ENCODE measurements around the gene KLHL22.
"Not testable (repeated sequence)": the region's sequence is repeated elsewhere in the genome, so short reads cannot be mapped to it uniquely, and the experiment has no call there.

The KLHL22 gene

GRCh38 chr22:20420157-20420842 is 75.3 kb downstream of the KLHL22 start:
- DNase-seq (ENCODE audit: low read depth in 3 of 3) = no peak

- no peak for DNase-seq (ENCODE audit: low read depth in 3 of 3)
Measured at GRCh38 chr22:20419664-20419951, 76.0 kb downstream of the KLHL22 start.

- DNase-seq (ENCODE audit: low read depth in 3 of 3) = peak in 2 of 3 experiments; percentile 53 to 64
Measured at GRCh38 chr22:20418211-20418788, 77.3 kb downstream of the KLHL22 start.

- DNase-seq (ENCODE audit: low read depth in 3 of 3) = not testable (repeated sequence)
Measured at GRCh38 chr22:20415699-20416098, 79.9 kb downstream of the KLHL22 start.

- DNase-seq (ENCODE audit: low read depth in 3 of 3) = not testable (repeated sequence)
Measured at GRCh38 chr22:20415241-20415640, 80.4 kb downstream of the KLHL22 start.

GRCh38 chr22:20414450-20414849 is 81.1 kb downstream of the KLHL22 start:
- no peak for DNase-seq (ENCODE audit: low read depth in 3 of 3)

GRCh38 chr22:20414059-20414440 is 81.5 kb downstream of the KLHL22 start:
- no peak for DNase-seq (ENCODE audit: low read depth in 3 of 3)

- no peak for DNase-seq (ENCODE audit: low read depth in 3 of 3)
Measured at GRCh38 chr22:20413217-20414058, 82.2 kb downstream of the KLHL22 start.

GRCh38 chr22:20412474-20413216 is 83.0 kb downstream of the KLHL22 start:
- no peak for DNase-seq (ENCODE audit: low read depth in 3 of 3)

GRCh38 chr22:20409385-20409784 is 86.2 kb downstream of the KLHL22 start:
- not testable (repeated sequence) for DNase-seq (ENCODE audit: low read depth in 3 of 3)

- no peak for DNase-seq (ENCODE audit: low read depth in 3 of 3)
Measured at GRCh38 chr22:20408891-20409290, 86.7 kb downstream of the KLHL22 start.

GRCh38 chr22:20407829-20408228 is 87.8 kb downstream of the KLHL22 start:
- DNase-seq (ENCODE audit: low read depth in 3 of 3) = no peak

- no peak for DNase-seq (ENCODE audit: low read depth in 3 of 3)
Measured at GRCh38 chr22:20406686-20407408, 88.7 kb downstream of the KLHL22 start.

GRCh38 chr22:20405931-20406685 is 89.5 kb downstream of the KLHL22 start:
- DNase-seq (ENCODE audit: low read depth in 3 of 3) = no peak

GRCh38 chr22:20405291-20405930 is 90.2 kb downstream of the KLHL22 start:
- DNase-seq (ENCODE audit: low read depth in 3 of 3) = no peak

- no peak for DNase-seq (ENCODE audit: low read depth in 3 of 3)
Measured at GRCh38 chr22:20404881-20405280, 90.7 kb downstream of the KLHL22 start.

GRCh38 chr22:20403779-20404140 is 91.8 kb downstream of the KLHL22 start:
- DNase-seq (ENCODE audit: low read depth in 3 of 3) = no peak

- DNase-seq (ENCODE audit: low read depth in 3 of 3) = no peak
Measured at GRCh38 chr22:20402960-20403778, 92.4 kb downstream of the KLHL22 start.

GRCh38 chr22:20401376-20402014 is 94.1 kb downstream of the KLHL22 start:
- no peak for DNase-seq (ENCODE audit: low read depth in 3 of 3)
